Mesendoderm (in vitro differentiated cells): ENCODE measurements around the gene ERGIC1.

Source experiments
- DNase-seq: peaks from one replicate; pipeline ENCODE4 v3.0.0; 2013
- H2AK5ac ChIP-seq: 2 replicates; pipeline ENCODE4 v1.6.1; 2013; ENCODE audit warnings: low read length, inconsistent platforms
- H2BK120ac ChIP-seq: 2 replicates; pipeline ENCODE4 v1.6.1; 2013; ENCODE audit warnings: low read depth, mild to moderate bottlenecking, low read length, moderate library complexity, mixed read lengths
- H2BK15ac ChIP-seq: replicated peaks from 2 replicates; pipeline ENCODE4 v1.6.1; 2013; ENCODE audit warnings: low read depth, mild to moderate bottlenecking, moderate library complexity
- H2BK5ac ChIP-seq: 2 replicates; pipeline ENCODE4 v1.6.1; 2013; ENCODE audit warnings: low read length, inconsistent platforms
- H3K18ac ChIP-seq: 2 replicates; pipeline ENCODE4 v1.6.1; 2013; ENCODE audit warnings: mild to moderate bottlenecking, low read length, mixed read lengths
- H3K23ac ChIP-seq: one replicate; pipeline ENCODE4 v1.6.1; 2013; ENCODE audit warnings: low read length
- H3K27ac ChIP-seq: 2 replicates; pipeline ENCODE4 v1.5.1; 2013; ENCODE audit warnings: low read depth, mild to moderate bottlenecking, inconsistent platforms, low read length, moderate library complexity
- H3K27me3 ChIP-seq: 2 replicates; pipeline ENCODE4 v1.6.1; 2013; ENCODE audit warnings: low read length, control low read depth, mild to moderate bottlenecking, inconsistent platforms; ENCODE audit not compliant: insufficient read depth, poor library complexity
- H3K36me3 ChIP-seq: 2 replicates; pipeline ENCODE4 v1.6.1; 2013; ENCODE audit warnings: low read length, inconsistent platforms; ENCODE audit not compliant: control insufficient read depth, insufficient read depth
- H3K4ac ChIP-seq: one replicate; pipeline ENCODE4 v1.6.1; 2013; ENCODE audit warnings: low read depth, mild to moderate bottlenecking, low read length, moderate library complexity
- H3K4me1 ChIP-seq: 2 replicates; pipeline ENCODE4 v1.6.1; 2013; ENCODE audit warnings: low read depth, low read length, inconsistent platforms; ENCODE audit not compliant: control insufficient read depth
- H3K4me2 ChIP-seq: 2 replicates; pipeline ENCODE4 v1.6.1; 2013; ENCODE audit warnings: low read length
- H3K4me3 ChIP-seq: 2 replicates; pipeline ENCODE4 v1.5.1; 2013; ENCODE audit warnings: mild to moderate bottlenecking, low read length
- H3K56ac ChIP-seq: one replicate; pipeline ENCODE4 v1.6.1; 2013; ENCODE audit warnings: low read length
- H3K79me1 ChIP-seq: 2 replicates; pipeline ENCODE4 v1.6.1; 2013; ENCODE audit warnings: low read length, inconsistent platforms
- H3K79me2 ChIP-seq: 2 replicates; pipeline ENCODE4 v1.6.1; 2013; ENCODE audit warnings: mild to moderate bottlenecking, low read length; ENCODE audit not compliant: control insufficient read depth, insufficient read depth
- H3K9ac ChIP-seq: 2 replicates; pipeline ENCODE4 v1.6.1; 2013; ENCODE audit warnings: low read length, inconsistent platforms
- H4K5ac ChIP-seq: one replicate; pipeline ENCODE4 v1.6.1; 2013; ENCODE audit warnings: low read length
- H4K8ac ChIP-seq: one replicate; pipeline ENCODE4 v1.6.1; 2013; ENCODE audit warnings: low read depth, mild to moderate bottlenecking, control low read depth, low read length, moderate library complexity
- WGBS: extraction: QIAGEN DNeasy Blood & Tissue Kit; methylation state at CpG from one replicate; pipeline ENCODE4 v1.1.7; 2013; ENCODE audit warnings: low lambda C conversion rate, missing lambda C conversion rate; ENCODE audit not compliant: insufficient coverage; ENCODE audit errors: extremely low coverage; 5-methylcytosine and 5-hydroxymethylcytosine counted together

Gene ERGIC1

GRCh38 chr5:172789687-172790495, 44.2 kb upstream of the ERGIC1 start:
- no peak overlapping the region for H3K18ac ChIP-seq
- DNase-seq = no peak
- no peak overlapping the region for H4K8ac ChIP-seq
- H3K79me1 ChIP-seq = no peaks in the 10 kb centered on the region
- H3K79me2 ChIP-seq = no peaks in the 10 kb centered on the region
- no peaks in the 10 kb centered on the region for H3K27me3 ChIP-seq
- H2BK15ac ChIP-seq = no peak overlapping the region
- H4K5ac ChIP-seq = no peak overlapping the region
- no peak overlapping the region for H2BK5ac ChIP-seq
- no peak overlapping the region for H3K4me3 ChIP-seq
- peak overlapping the region; percentile 5 for H3K27ac ChIP-seq
- no peak overlapping the region for H3K9ac ChIP-seq
- no peak overlapping the region for H3K4ac ChIP-seq
- H2BK120ac ChIP-seq = no peak overlapping the region
- H3K23ac ChIP-seq = no peak overlapping the region
- H3K56ac ChIP-seq = peak overlapping the region; percentile 39
- H3K4me1 ChIP-seq = peaks cover 6% of the 10 kb centered on the region
- H2AK5ac ChIP-seq = no peak overlapping the region
- H3K4me2 ChIP-seq = no peak overlapping the region
- no peaks in the 10 kb centered on the region for H3K36me3 ChIP-seq
- WGBS = no CpG with 5 or more reads among the region's 9 CpGs

GRCh38 chr5:172790496-172790889, 43.6 kb upstream of the ERGIC1 start:
- DNase-seq = no peak
- H3K4me1 ChIP-seq = peaks cover 6% of the 10 kb centered on the region
- WGBS = no CpG with 5 or more reads among the region's 5 CpGs

GRCh38 chr5:172791286-172791685, 42.8 kb upstream of the ERGIC1 start:
- Histone ChIP-seq H3K56ac (no peak overlapping the region), H3K9ac (no peak overlapping the region), H3K79me1 (no peaks in the 10 kb centered on the region), H3K27ac (no peak overlapping the region), H3K4ac (no peak overlapping the region), H3K4me3 (no peak overlapping the region), H3K4me1 (peaks cover 6% of the 10 kb centered on the region), H3K36me3 (no peaks in the 10 kb centered on the region), H2AK5ac (no peak overlapping the region), H4K5ac (no peak overlapping the region), H2BK15ac (no peak overlapping the region), H3K79me2 (no peaks in the 10 kb centered on the region), H3K23ac (no peak overlapping the region), H3K18ac (no peak overlapping the region), H4K8ac (no peak overlapping the region), H2BK5ac (no peak overlapping the region), H2BK120ac (no peak overlapping the region), H3K4me2 (no peak overlapping the region), H3K27me3 (no peaks in the 10 kb centered on the region)
- no peak for DNase-seq
- WGBS = no CpG with 5 or more reads among the region's 6 CpGs

More at GRCh38 chr5:172790496-172790889, 43.6 kb upstream of the ERGIC1 start:
- Histone ChIP-seq H3K4me3 (no peak overlapping the region), H2BK120ac (no peak overlapping the region), H3K4ac (no peak overlapping the region), H2BK15ac (no peak overlapping the region), H2AK5ac (no peak overlapping the region), H3K79me2 (no peaks in the 10 kb centered on the region), H4K8ac (no peak overlapping the region), H3K23ac (no peak overlapping the region), H3K36me3 (no peaks in the 10 kb centered on the region), H2BK5ac (no peak overlapping the region), H3K27me3 (no peaks in the 10 kb centered on the region), H3K79me1 (no peaks in the 10 kb centered on the region), H3K27ac (no peak overlapping the region), H3K9ac (no peak overlapping the region), H3K56ac (no peak overlapping the region), H4K5ac (no peak overlapping the region), H3K4me2 (no peak overlapping the region), H3K18ac (no peak overlapping the region)

- H3K27ac ChIP-seq = no peak overlapping the region
- no CpG with 5 or more reads among the region's 10 CpGs for WGBS
Measured at GRCh38 chr5:172791726-172792445, 42.2 kb upstream of the ERGIC1 start.

GRCh38 chr5:172792701-172793570, 41.1 kb upstream of the ERGIC1 start:
- Histone ChIP-seq H3K4me3 (no peak overlapping the region), H2AK5ac (no peak overlapping the region), H3K18ac (no peak overlapping the region), H2BK5ac (no peak overlapping the region), H3K56ac (no peak overlapping the region), H4K8ac (no peak overlapping the region), H3K79me2 (no peaks in the 10 kb centered on the region), H3K4me1 (peaks cover 2% of the 10 kb centered on the region), H4K5ac (no peak overlapping the region), H3K4ac (no peak overlapping the region), H3K79me1 (no peaks in the 10 kb centered on the region), H3K23ac (no peak overlapping the region), H3K36me3 (no peaks in the 10 kb centered on the region), H3K27me3 (no peaks in the 10 kb centered on the region), H3K27ac (no peak overlapping the region), H3K9ac (no peak overlapping the region), H3K4me2 (no peak overlapping the region), H2BK15ac (no peak overlapping the region), H2BK120ac (no peak overlapping the region)
- no CpG with 5 or more reads among the region's 13 CpGs for WGBS
- no peak for DNase-seq

More at GRCh38 chr5:172791726-172792445, 42.2 kb upstream of the ERGIC1 start:
- no peak overlapping the region for H4K8ac ChIP-seq
- H2BK15ac ChIP-seq = no peak overlapping the region
- H3K18ac ChIP-seq = no peak overlapping the region
- no peak overlapping the region for H2BK120ac ChIP-seq
- no peaks in the 10 kb centered on the region for H3K79me1 ChIP-seq
- H3K56ac ChIP-seq = no peak overlapping the region
- H3K23ac ChIP-seq = no peak overlapping the region
- no peak overlapping the region for H3K9ac ChIP-seq
- no peak overlapping the region for H3K4me2 ChIP-seq
- H4K5ac ChIP-seq = no peak overlapping the region
- DNase-seq = no peak
- no peaks in the 10 kb centered on the region for H3K79me2 ChIP-seq
- no peak overlapping the region for H3K4me3 ChIP-seq
- no peak overlapping the region for H2BK5ac ChIP-seq
- no peaks in the 10 kb centered on the region for H3K27me3 ChIP-seq
- no peaks in the 10 kb centered on the region for H3K36me3 ChIP-seq
- no peak overlapping the region for H2AK5ac ChIP-seq
- H3K4ac ChIP-seq = no peak overlapping the region
- H3K4me1 ChIP-seq = peaks cover 3% of the 10 kb centered on the region
